Stomach (tissue), 4 donors: ENCODE measurements around the gene SLC5A10.

Experiments used
- CTCF ChIP-seq, 7 experiments: fragments of 450-650 bp in 4 of 7; fragments of 200-600 bp in 3 of 7; sonication (generic) in 3 of 7; IDR thresholded peaks; one replicate each; pipeline ENCODE4 v1.5.1; 2016 to 2019; ENCODE audit warnings: antibody characterized with exemption in 7 of 7, control low read depth in 2 of 7, mild to moderate bottlenecking in 1 of 7
- EP300 ChIP-seq: sonication (generic); formaldehyde crosslinking; IDR thresholded peaks from one replicate; pipeline ENCODE4 v1.6.1; 2017; ENCODE audit warnings: antibody characterized with exemption
- POLR2A ChIP-seq, 4 donors: fragments of 450-650 bp; IDR thresholded peaks; one replicate each; pipeline ENCODE4 v1.6.1; 2016; ENCODE audit warnings: antibody characterized with exemption in 4 of 4, control low read depth in 2 of 4, mild to moderate bottlenecking in 1 of 4, moderate library complexity in 1 of 4
- POLR2AphosphoS5 ChIP-seq, 3 donors: sonication (generic); formaldehyde crosslinking; IDR thresholded peaks; one replicate each; pipeline ENCODE4 v1.6.1; 2016; ENCODE audit warnings: antibody characterized with exemption in 3 of 3

GRCh38 chr17:18993905-18994526 is 42.1 kb downstream of the SLC5A10 start:
- TF ChIP-seq EP300, result no peak
- no peak for TF ChIP-seq CTCF (IDR thresholded peaks at IDR 0.05)
- TF ChIP-seq POLR2A (IDR thresholded peaks at IDR 0.05), result no peak
- no peak for TF ChIP-seq POLR2AphosphoS5 (IDR thresholded peaks at IDR 0.05)
